SK-N-SH (cell line): Measurements from ENCODE around the gene NXNL1. TPM values are rescaled to one million over a fixed set of nuclear protein-coding genes. Genes with fewer than 3 reads are reported as not detected.

ENCODE experiments used
- CTCF ChIA-PET: fragments of 300-600, 350-600 bp; formaldehyde crosslinking; extraction: SDS; loops from one replicate; lab custom pipeline; 2021; lab: Yijun Ruan, JAX
- POLR2A ChIA-PET: fragments of 350-600 bp; sonication (Branson Sonifier 250); formaldehyde crosslinking; extraction: SDS; loops from one replicate; lab custom pipeline; 2020; ENCODE audit warnings: antibody characterized with exemption, inconsistent platforms; lab: Yijun Ruan, JAX
- DNase-seq: peaks from one replicate; pipeline ENCODE4 v3.0.0; 2012
- H2AFZ ChIP-seq: fragments of 200-600 bp; sonication (generic); 2 replicates; pipeline ENCODE4 v1.8.1; 2016; ENCODE audit warnings: antibody characterized with exemption, mild to moderate bottlenecking, low read depth
- H3F3A ChIP-seq: fragments of 200-600 bp; sonication (generic); replicated peaks from 2 replicates; pipeline ENCODE3; 2016; ENCODE audit warnings: antibody characterized with exemption, mild to moderate bottlenecking; ENCODE audit not compliant: insufficient read depth
- H3K27ac ChIP-seq, 2 experiments: fragments of 200-500 bp in 1 of 2; fragments of 200-600 bp in 1 of 2; sonication (Bioruptor generic) in 1 of 2; sonication (generic), shearing (Covaris generic) in 1 of 2; 2 replicates each; pipeline versions ENCODE4 v1.5.1 to v1.6.1; 2014 to 2016; ENCODE audit warnings: low read depth in 2 of 2, inconsistent platforms in 1 of 2, low read length in 1 of 2, mild to moderate bottlenecking in 1 of 2, mixed read lengths in 1 of 2
- H3K27me3 ChIP-seq: fragments of 200-600 bp; sonication (generic), shearing (Covaris generic); 2 replicates; pipeline ENCODE4 v1.6.1; 2016; ENCODE audit warnings: mixed run types; ENCODE audit not compliant: insufficient read depth
- H3K36me3 ChIP-seq, 2 experiments: fragments of 200-500 bp in 1 of 2; fragments of 200-600 bp in 1 of 2; sonication (Bioruptor generic) in 1 of 2; sonication (generic) in 1 of 2; replicated peaks in 1 of 2; 2 replicates each; pipeline versions ENCODE3 to v1.5.1; 2014 to 2016; ENCODE audit warnings: low read length in 1 of 2, mild to moderate bottlenecking in 1 of 2; ENCODE audit not compliant: insufficient read depth in 2 of 2, control insufficient read depth in 1 of 2
- H3K4me1 ChIP-seq, 2 experiments: fragments of 200-500 bp in 1 of 2; fragments of 200-600 bp in 1 of 2; sonication (Bioruptor generic) in 1 of 2; sonication (generic), shearing (Covaris generic) in 1 of 2; 2 replicates each; pipeline versions ENCODE4 v1.5.1 to v1.6.1; 2014 to 2016; ENCODE audit warnings: low read depth in 1 of 2, low read length in 1 of 2, mixed run types in 1 of 2; ENCODE audit not compliant: insufficient read depth in 2 of 2, control insufficient read depth in 1 of 2
- H3K4me2 ChIP-seq: fragments of 200-600 bp; sonication (generic), shearing (Covaris generic); 2 replicates; pipeline ENCODE4 v1.6.1; 2017; ENCODE audit warnings: mixed run types
- H3K4me3 ChIP-seq, 2 experiments: fragments of 200-500 bp in 1 of 2; fragments of 200-600 bp in 1 of 2; sonication (Bioruptor generic) in 1 of 2; sonication (generic), shearing (Covaris generic) in 1 of 2; 2 replicates each; pipeline versions ENCODE4 v1.5.1 to v1.8.1; 2014 to 2016; ENCODE audit warnings: low read depth in 2 of 2, inconsistent platforms in 1 of 2, low read length in 1 of 2, mild to moderate bottlenecking in 1 of 2, mixed read lengths in 1 of 2, moderate library complexity in 1 of 2
- H3K79me2 ChIP-seq: fragments of 200-600 bp; sonication (generic); 2 replicates; pipeline ENCODE4 v1.8.1; 2017; ENCODE audit warnings: mild to moderate bottlenecking; ENCODE audit not compliant: insufficient read depth
- H3K9ac ChIP-seq: fragments of 200-600 bp; sonication (generic); 2 replicates; pipeline ENCODE4 v1.6.1; 2017; ENCODE audit warnings: mixed run types
- H3K9me2 ChIP-seq: fragments of 200-600 bp; sonication (generic); 2 replicates; pipeline ENCODE4 v1.6.1; 2017; ENCODE audit warnings: mixed run types
- H3K9me3 ChIP-seq: fragments of 200-600 bp; sonication (generic); 2 replicates; pipeline ENCODE4 v1.6.1; 2017; ENCODE audit warnings: mixed run types, mild to moderate bottlenecking, moderate library complexity
- H4K20me1 ChIP-seq: fragments of 200-600 bp; sonication (generic); 2 replicates; pipeline ENCODE4 v1.6.1; 2017; ENCODE audit warnings: mild to moderate bottlenecking, mixed run types; ENCODE audit not compliant: insufficient read depth
- CTCF ChIP-seq: fragments of 200-600 bp; sonication (generic); IDR thresholded peaks from 2 replicates; pipeline ENCODE4 v1.6.1; 2017; ENCODE audit warnings: antibody characterized with exemption, mild to moderate bottlenecking, moderate library complexity
- ELF1 ChIP-seq: IDR thresholded peaks from 2 replicates; pipeline ENCODE4 v1.4.0; 2012
- EP300 ChIP-seq, 2 experiments: IDR thresholded peaks; 2 replicates each; pipeline versions ENCODE4 v1.4.0 to v1.6.1; 2012; ENCODE audit warnings: borderline replicate concordance in 1 of 2, low read depth in 1 of 2, low read length in 1 of 2
- EZH2phosphoT487 ChIP-seq: fragments of 200-600 bp; sonication (generic); IDR thresholded peaks from 2 replicates; pipeline ENCODE4 v1.6.1; 2017; ENCODE audit warnings: low read depth, mixed run types, mild to moderate bottlenecking, antibody characterized with exemption, moderate library complexity, borderline replicate concordance
- FOSL2 ChIP-seq: IDR thresholded peaks from 2 replicates; pipeline ENCODE4 v1.4.0; 2012; ENCODE audit warnings: low read depth, mild to moderate bottlenecking, moderate library complexity, borderline replicate concordance
- FOXJ3 ChIP-seq: sonication (generic); formaldehyde crosslinking; IDR thresholded peaks from 2 replicates; pipeline ENCODE4 v1.5.1; 2020; ENCODE audit warnings: mild to moderate bottlenecking, missing genetic modification reagents
- FOXM1 ChIP-seq: IDR thresholded peaks from 2 replicates; pipeline ENCODE4 v1.4.0; 2012; ENCODE audit warnings: low read depth, mild to moderate bottlenecking
- GATA2 ChIP-seq: sonication (generic); formaldehyde crosslinking; IDR thresholded peaks from 2 replicates; pipeline ENCODE4 v1.5.0; 2020; ENCODE audit warnings: mild to moderate bottlenecking, missing genetic modification reagents
- IRF3 ChIP-seq: fragments of 150-350 bp; IDR thresholded peaks from 2 replicates; pipeline ENCODE4 v1.6.1; 2016; ENCODE audit warnings: mild to moderate bottlenecking, low read depth, low read length
- MXI1 ChIP-seq: IDR thresholded peaks from 2 replicates; pipeline ENCODE4 v1.6.1; 2012; ENCODE audit warnings: mild to moderate bottlenecking, low read depth, low read length, improper control_type of control experiment
- NFIC ChIP-seq: IDR thresholded peaks from 2 replicates; pipeline ENCODE4 v1.4.0; 2012; ENCODE audit warnings: borderline replicate concordance
- NRF1 ChIP-seq: IDR thresholded peaks from 2 replicates; pipeline ENCODE4 v1.6.1; 2012; ENCODE audit warnings: low read depth, mild to moderate bottlenecking, low read length
- RAD21 ChIP-seq: IDR thresholded peaks from 2 replicates; pipeline ENCODE4 v1.6.1; 2012; ENCODE audit warnings: mild to moderate bottlenecking, low read length
- REST ChIP-seq: IDR thresholded peaks from 2 replicates; pipeline ENCODE4 v1.6.1; 2012; ENCODE audit warnings: mild to moderate bottlenecking, low read depth, low read length, moderate library complexity
- RFX5 ChIP-seq: IDR thresholded peaks from 2 replicates; pipeline ENCODE4 v1.6.1; 2012; ENCODE audit warnings: mild to moderate bottlenecking, improper control_type of control experiment, low read length
- RXRA ChIP-seq: IDR thresholded peaks from 2 replicates; pipeline ENCODE4 v1.4.0; 2012; ENCODE audit warnings: low read depth, mild to moderate bottlenecking, borderline replicate concordance
- TCF12 ChIP-seq: IDR thresholded peaks from 2 replicates; pipeline ENCODE4 v1.4.0; 2012
- YY1 ChIP-seq: IDR thresholded peaks from 2 replicates; pipeline ENCODE4 v1.4.0; 2012; ENCODE audit warnings: low read depth, mild to moderate bottlenecking
- WGBS: methylation state at CpG from one replicate; pipeline ENCODE4 v1.1.6; 2017; ENCODE audit warnings: low lambda C conversion rate; 5-methylcytosine and 5-hydroxymethylcytosine counted together
- polyA plus RNA-seq, 3 experiments: library from polyadenylated mRNA; depleted of rRNA; stranded (reverse); fragments of >200 nt; gene quantifications; 2 replicates each; pipeline ENCODE4 v1.2.3, GENCODE V29; 2012
- TF ChIP-seq, protein P1 (sequence below): IDR thresholded peaks from 2 replicates; pipeline ENCODE4; 2012

Gene NXNL1
- polyA plus RNA-seq, 1 of the 3 experiments (the other 2 are of a cell fraction), result not detected

- TF ChIP-seq MXI1 (no peak), FOXM1 (no peak), ELF1 (no peak), NRF1 (no peak), TCF12 (no peak), EZH2phosphoT487 (no peak)
Observed at GRCh38 chr19:17457616-17458015, 3.1 kb downstream of the NXNL1 start (continued).

DNA sequence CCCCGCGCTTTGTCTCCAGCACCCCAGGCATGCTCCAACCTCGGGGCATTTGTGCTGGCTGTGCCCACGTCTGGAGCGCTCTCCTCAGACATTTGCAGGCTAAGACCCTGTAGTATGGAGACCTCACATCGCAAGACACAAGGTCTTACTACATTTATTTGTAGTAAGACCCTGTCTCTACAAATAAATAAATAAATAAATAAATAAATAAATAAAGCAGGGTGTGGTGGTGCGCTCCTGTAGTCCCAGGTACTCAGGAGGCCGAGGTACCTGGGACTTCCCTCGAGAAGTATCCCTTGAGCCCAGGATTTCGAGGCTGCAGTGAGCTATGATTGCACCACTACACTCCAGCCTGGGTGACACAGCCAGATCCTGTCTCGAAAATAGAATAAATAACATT is 4.6 kb downstream of the NXNL1 start:
- no peaks in the 10 kb centered on the region for H3F3A ChIP-seq
- 79% methylated on average over 9 of the region's 11 CpGs for WGBS
- no peaks in the 10 kb centered on the region for H3K9me3 ChIP-seq
- no peaks in the 10 kb centered on the region for H3K79me2 ChIP-seq
- H3K36me3 ChIP-seq, result no peaks in the 10 kb centered on the region
- no peaks in the 10 kb centered on the region for H4K20me1 ChIP-seq
- peaks cover 29% of the 10 kb centered on the region for H3K27me3 ChIP-seq
- TF ChIP-seq YY1 (no peak), MXI1 (no peak), NFIC (no peak), CTCF (no peak), EZH2phosphoT487 (no peak), FOSL2 (no peak), GATA2 (CRISPR knock-in tag) (no peak), RXRA (no peak), REST (no peak), EP300 (IDR thresholded peaks at IDR 0.05; ENCODE audit: borderline replicate concordance in 1 of 2, low read depth in 1 of 2, low read length in 1 of 2) (no peak), TCF12 (no peak), IRF3 (no peak), RFX5 (no peak), RAD21 (no peak), FOXJ3 (CRISPR knock-in tag) (no peak)
- TF ChIP-seq, protein P1, sequence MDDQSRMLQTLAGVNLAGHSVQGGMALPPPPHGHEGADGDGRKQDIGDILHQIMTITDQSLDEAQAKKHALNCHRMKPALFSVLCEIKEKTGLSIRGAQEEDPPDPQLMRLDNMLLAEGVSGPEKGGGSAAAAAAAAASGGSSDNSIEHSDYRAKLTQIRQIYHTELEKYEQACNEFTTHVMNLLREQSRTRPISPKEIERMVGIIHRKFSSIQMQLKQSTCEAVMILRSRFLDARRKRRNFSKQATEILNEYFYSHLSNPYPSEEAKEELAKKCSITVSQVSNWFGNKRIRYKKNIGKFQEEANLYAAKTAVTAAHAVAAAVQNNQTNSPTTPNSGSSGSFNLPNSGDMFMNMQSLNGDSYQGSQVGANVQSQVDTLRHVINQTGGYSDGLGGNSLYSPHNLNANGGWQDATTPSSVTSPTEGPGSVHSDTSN, result no peak
- ChIA-PET CTCF (interaction anchor here (1.7 kb wide), 1 partner anchor 9 kb away, joined by 8 read pairs; the partner anchor contains the start of gene TMEM221), POLR2A (no interaction called here)
- no peak overlapping the region for H2AFZ ChIP-seq
- no peak overlapping the region for H3K4me2 ChIP-seq
- no peak overlapping the region for H3K4me3 ChIP-seq
- H3K9ac ChIP-seq, result no peak overlapping the region
- H3K27ac ChIP-seq, result no peak overlapping the region
- H3K4me1 ChIP-seq, result no peaks in the 10 kb centered on the region; a peak in 1 of 4 replicates
- H3K9me2 ChIP-seq, result no peaks in the 10 kb centered on the region
- DNase-seq, result no peak
